GM15510 (cell line): ENCODE results near the gene ELOVL5.

Experiments
- POLR2A ChIP-seq: IDR thresholded peaks from 3 replicates; pipeline ENCODE4 v1.6.1; 2011; ENCODE audit warnings: borderline replicate concordance; ENCODE audit not compliant: insufficient read length; ENCODE audit errors: extremely low read depth

ELOVL5 gene

GRCh38 chr6:53282741-53283140, 66.0 kb downstream of the ELOVL5 start:
- TF ChIP-seq POLR2A: no peak

GRCh38 chr6:53282234-53282633, 66.5 kb downstream of the ELOVL5 start:
- TF ChIP-seq POLR2A: no peak

GRCh38 chr6:53281518-53282215, 67.1 kb downstream of the ELOVL5 start:
- TF ChIP-seq POLR2A: no peak

GRCh38 chr6:53280207-53280606, 68.5 kb downstream of the ELOVL5 start:
- TF ChIP-seq POLR2A: no peak

GRCh38 chr6:53279293-53279692, 69.5 kb downstream of the ELOVL5 start:
- TF ChIP-seq POLR2A: no peak

GRCh38 chr6:53273370-53273769, 75.4 kb downstream of the ELOVL5 start:
- no peak for TF ChIP-seq POLR2A

GRCh38 chr6:53269827-53270226, 78.9 kb downstream of the ELOVL5 start:
- TF ChIP-seq POLR2A: no peak

GRCh38 chr6:53268858-53269608, 79.7 kb downstream of the ELOVL5 start:
- no peak for TF ChIP-seq POLR2A

GRCh38 chr6:53266553-53267090, 82.1 kb downstream of the ELOVL5 start:
- TF ChIP-seq POLR2A: no peak

GRCh38 chr6:53264915-53265607, 83.7 kb downstream of the ELOVL5 start:
- TF ChIP-seq POLR2A: no peak

GRCh38 chr6:53264337-53264736, 84.4 kb downstream of the ELOVL5 start:
- no peak for TF ChIP-seq POLR2A

- TF ChIP-seq POLR2A: no peak
These were observed 84.8 kb downstream of the ELOVL5 start for GRCh38 chr6:53263917-53264316.

- no peak for TF ChIP-seq POLR2A
These were observed 88.7 kb downstream of the ELOVL5 start for GRCh38 chr6:53259860-53260580.

- no peak for TF ChIP-seq POLR2A
These were observed 90.0 kb downstream of the ELOVL5 start for GRCh38 chr6:53258774-53259155.
